Spleen (tissue), 11 donors: ENCODE measurements around the gene KRT8. TPM values are rescaled to one million over a fixed set of nuclear protein-coding genes. Genes with fewer than 3 reads are reported as not detected.

ENCODE experiments used
- DNase-seq: peaks from one replicate; pipeline ENCODE4 v3.0.0-alpha.2; 2020
- H3K27ac ChIP-seq, 8 donors: fragments of 200-600 bp; sonication (generic) in 7 of 8; 1 replicate in 4 of 8; 2 replicates in 4 of 8; pipeline versions ENCODE4 v1.5.0 to v1.8.0; 2016 to 2021; ENCODE audit warnings: inconsistent platforms in 4 of 8, mild to moderate bottlenecking in 4 of 8, moderate library complexity in 1 of 8
- H3K27me3 ChIP-seq, 7 donors: fragments of 200-600 bp; sonication (generic) in 6 of 7; replicated peaks in 1 of 7; 1 replicate in 4 of 7; 2 replicates in 3 of 7; pipeline versions ENCODE4 v1.5.0 to v1.8.0; 2016 to 2021; ENCODE audit warnings: inconsistent platforms in 3 of 7, mild to moderate bottlenecking in 1 of 7
- H3K36me3 ChIP-seq, 6 donors: fragments of 200-600 bp; sonication (generic) in 5 of 6; 1 replicate in 4 of 6; 2 replicates in 2 of 6; pipeline versions ENCODE4 v1.5.0 to v1.8.0; 2016 to 2021; ENCODE audit warnings: inconsistent platforms in 2 of 6
- H3K4me1 ChIP-seq, 6 donors: fragments of 200-600 bp; sonication (generic) in 5 of 6; 1 replicate in 3 of 6; 2 replicates in 3 of 6; pipeline versions ENCODE4 v1.5.0 to v1.8.0; 2016 to 2021; ENCODE audit warnings: inconsistent platforms in 3 of 6
- H3K4me3 ChIP-seq, 8 donors: fragments of 200-600 bp; sonication (generic) in 7 of 8; 1 replicate in 4 of 8; 2 replicates in 4 of 8; pipeline versions ENCODE4 v1.5.0 to v1.8.0; 2016 to 2021; ENCODE audit warnings: inconsistent platforms in 4 of 8, mild to moderate bottlenecking in 4 of 8, moderate library complexity in 2 of 8
- H3K9me3 ChIP-seq, 8 donors: fragments of 200-600 bp; sonication (generic) in 7 of 8; 1 replicate in 4 of 8; 2 replicates in 4 of 8; pipeline versions ENCODE4 v1.5.0 to v1.8.0; 2016 to 2021; ENCODE audit warnings: inconsistent platforms in 4 of 8
- POLR2A ChIP-seq, 3 donors: fragments of 450-650 bp; IDR thresholded peaks; one replicate each; pipeline ENCODE4 v1.5.1; 2017; ENCODE audit warnings: antibody characterized with exemption in 3 of 3, mild to moderate bottlenecking in 1 of 3
- POLR2AphosphoS5 ChIP-seq, 3 donors: sonication (generic); formaldehyde crosslinking; IDR thresholded peaks; one replicate each; pipeline ENCODE4 v1.5.1; 2017; ENCODE audit warnings: antibody characterized with exemption in 3 of 3
- WGBS, 5 donors: extraction: QIAGEN DNeasy Blood & Tissue Kit in 3 of 5; methylation state at CpG; one replicate each; pipeline versions ENCODE4 v1.1.5 to v1.1.7; 2013 to 2018; 5-methylcytosine and 5-hydroxymethylcytosine counted together
- intact Hi-C: fragments of 100-400 bp; cut with DNase I; formaldehyde crosslinking; loops from one replicate; pipeline ENCODE4 v1.15.0; 2023; ENCODE audit warnings: low total_unique reads
- polyA plus RNA-seq, 3 donors: library from polyadenylated mRNA; stranded (reverse); fragments of 200-250 nt; gene quantifications; one replicate each; pipeline ENCODE4 v1.2.1, GENCODE V29; 2013
- total RNA-seq, 7 donors: library from RNA; depleted of rRNA in 3 of 7; stranded (reverse); fragments of >200 nt in 3 of 7; fragmentation: NEBNext Ultra II Directional in 4 of 7; extraction: Animal tissue kit (Norgen Biotek cat#: 25700) in 4 of 7; gene quantifications; one replicate each; pipeline versions ENCODE4 v1.1.0 to v1.2.1, GENCODE V29; 2016 to 2021
- TF ChIP-seq, protein P1 (sequence below), 11 experiments: fragments of 200-600 bp in 7 of 11; fragments of 450-650 bp in 4 of 11; sonication (generic) in 4 of 11; IDR thresholded peaks in 8 of 11; conservative IDR thresholded peaks in 3 of 11; 1 replicate in 7 of 11; 2 replicates in 4 of 11; pipeline versions ENCODE4 v1.4.0 to v1.8.0; 2016 to 2021; ENCODE audit warnings: antibody characterized with exemption in 11 of 11, inconsistent platforms in 4 of 11, mild to moderate bottlenecking in 1 of 11
- donor health status: healthy with polysubstance abuse.
- donor health status: DM: no; HTN: no; CAD: no; lungs with moderate emphysema.
- donor health status: DM: no; HTN: no; CAD: no.
- donor health status: Bipolar disorder and iron deficiency.
- donor health status: healthy.
- donor health status: DM: no; HTN: no; CAD: no.
- donor health status: DM: yes; HTN: yes; CAD: no.

KRT8 gene
- total and polyA plus RNA-seq, 10 donors = 10.0 to 23.1 (median 18.9) TPM

DNA sequence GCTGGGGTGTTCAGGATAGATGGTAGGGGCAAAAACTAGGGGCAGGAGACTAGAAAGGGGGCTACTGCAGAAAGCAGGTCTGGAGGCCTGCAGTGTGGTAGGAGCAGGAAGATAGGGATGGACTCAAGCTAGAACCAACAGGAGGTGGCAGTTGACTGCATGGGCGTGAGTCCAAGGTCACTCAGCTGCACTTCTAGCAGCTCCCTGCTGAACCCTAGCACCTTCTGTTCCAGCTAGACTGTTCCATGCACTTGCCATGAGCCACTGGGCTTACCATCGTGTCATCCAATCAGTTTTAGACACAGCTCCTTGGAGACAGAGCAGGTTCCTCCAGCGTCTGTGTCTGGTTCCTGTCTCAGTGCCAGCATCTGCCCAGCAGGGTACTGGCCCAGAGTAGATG lies 11.3 kb upstream of the KRT8 start:
- TF ChIP-seq, protein P1, sequence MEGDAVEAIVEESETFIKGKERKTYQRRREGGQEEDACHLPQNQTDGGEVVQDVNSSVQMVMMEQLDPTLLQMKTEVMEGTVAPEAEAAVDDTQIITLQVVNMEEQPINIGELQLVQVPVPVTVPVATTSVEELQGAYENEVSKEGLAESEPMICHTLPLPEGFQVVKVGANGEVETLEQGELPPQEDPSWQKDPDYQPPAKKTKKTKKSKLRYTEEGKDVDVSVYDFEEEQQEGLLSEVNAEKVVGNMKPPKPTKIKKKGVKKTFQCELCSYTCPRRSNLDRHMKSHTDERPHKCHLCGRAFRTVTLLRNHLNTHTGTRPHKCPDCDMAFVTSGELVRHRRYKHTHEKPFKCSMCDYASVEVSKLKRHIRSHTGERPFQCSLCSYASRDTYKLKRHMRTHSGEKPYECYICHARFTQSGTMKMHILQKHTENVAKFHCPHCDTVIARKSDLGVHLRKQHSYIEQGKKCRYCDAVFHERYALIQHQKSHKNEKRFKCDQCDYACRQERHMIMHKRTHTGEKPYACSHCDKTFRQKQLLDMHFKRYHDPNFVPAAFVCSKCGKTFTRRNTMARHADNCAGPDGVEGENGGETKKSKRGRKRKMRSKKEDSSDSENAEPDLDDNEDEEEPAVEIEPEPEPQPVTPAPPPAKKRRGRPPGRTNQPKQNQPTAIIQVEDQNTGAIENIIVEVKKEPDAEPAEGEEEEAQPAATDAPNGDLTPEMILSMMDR (IDR thresholded peaks at IDR 0.05 in 8 of 11, conservative IDR thresholded peaks at IDR 0.05 in 3 of 11) = no peak
- no peak for TF ChIP-seq POLR2AphosphoS5 (IDR thresholded peaks at IDR 0.05)
- TF ChIP-seq POLR2A (IDR thresholded peaks at IDR 0.05) = no peak
- no peaks in the 10 kb centered on the region for H3K27me3 ChIP-seq
- no peaks in the 10 kb centered on the region for H3K9me3 ChIP-seq
- H3K4me3 ChIP-seq = no peak overlapping the region
- H3K36me3 ChIP-seq = no peaks in the 10 kb centered on the region
- intact Hi-C loops = no loop called here
- peaks cover 0 to under 1% (median 0%) of the 10 kb centered on the region in 6 donors for H3K4me1 ChIP-seq
- no peak for DNase-seq
- H3K27ac ChIP-seq = no peak overlapping the region
- 74 to 84% (median 81%) methylated on average over 3 of the region's 3 CpGs for WGBS, 5 donors

DNA sequence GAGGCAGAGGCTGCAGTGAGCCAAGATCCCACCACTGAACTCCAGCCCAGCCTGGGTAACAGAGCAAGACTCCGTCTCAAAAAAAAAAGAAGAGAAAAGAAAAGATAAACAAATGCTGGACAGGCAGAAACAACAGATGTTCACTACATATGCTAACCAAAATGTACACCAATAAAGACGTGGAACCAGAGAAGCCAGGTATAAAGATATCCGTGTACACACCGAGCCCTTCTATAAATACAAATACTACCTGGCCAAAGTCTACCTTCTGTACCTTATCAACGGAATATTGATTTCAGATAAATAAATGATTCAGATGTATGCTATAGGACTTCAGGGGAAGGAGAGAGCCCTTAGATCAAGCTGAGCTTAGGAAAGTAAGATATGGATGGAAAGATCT lies 10.8 kb upstream of the KRT8 start:
- WGBS, 5 donors = 88 to 94% (median 90%) methylated on average over 5 of the region's 5 CpGs
- TF ChIP-seq POLR2A (IDR thresholded peaks at IDR 0.05) = no peak
- TF ChIP-seq POLR2AphosphoS5 (IDR thresholded peaks at IDR 0.05) = no peak
- TF ChIP-seq, protein P1 (IDR thresholded peaks at IDR 0.05 in 8 of 11, conservative IDR thresholded peaks at IDR 0.05 in 3 of 11) = no peak
- Histone ChIP-seq H3K9me3 (no peaks in the 10 kb centered on the region), H3K4me1 (peaks cover 0 to 7% (median 0%) of the 10 kb centered on the region in 6 donors), H3K27me3 (no peaks in the 10 kb centered on the region), H3K4me3 (no peak overlapping the region), H3K36me3 (no peaks in the 10 kb centered on the region), H3K27ac (no peak overlapping the region)
- DNase-seq = no peak
- intact Hi-C loops = no loop called here

- Histone ChIP-seq H3K27me3 (no peaks in the 10 kb centered on the region), H3K4me3 (no peak overlapping the region), H3K9me3 (no peaks in the 10 kb centered on the region), H3K27ac (no peak overlapping the region), H3K4me1 (peaks cover 0 to 7% (median 0%) of the 10 kb centered on the region in 6 donors), H3K36me3 (no peaks in the 10 kb centered on the region)
- WGBS, 5 donors = 81 to 85% (median 82%) methylated on average over 7 of the region's 7 CpGs
- no peak for TF ChIP-seq POLR2A (IDR thresholded peaks at IDR 0.05)
- TF ChIP-seq, protein P1 (IDR thresholded peaks at IDR 0.05 in 8 of 11, conservative IDR thresholded peaks at IDR 0.05 in 3 of 11) = no peak
- TF ChIP-seq POLR2AphosphoS5 (IDR thresholded peaks at IDR 0.05) = no peak
- intact Hi-C loops = no loop called here
- DNase-seq = no peak
Measured at GRCh38 chr12:52914576-52915121, 9.8 kb upstream of the KRT8 start.

- 87 to 96% (median 93%) methylated on average over 9 of the region's 9 CpGs for WGBS, 5 donors
- intact Hi-C loops = no loop called here
Measured at GRCh38 chr12:52913431-52913821, 8.6 kb upstream of the KRT8 start.

More at GRCh38 chr12:52913431-52913821, 8.6 kb upstream of the KRT8 start:
- Histone ChIP-seq H3K9me3 (no peaks in the 10 kb centered on the region), H3K4me1 (peaks cover 0 to 7% (median under 1%) of the 10 kb centered on the region in 6 donors), H3K27me3 (no peaks in the 10 kb centered on the region), H3K27ac (no peak overlapping the region), H3K4me3 (no peak overlapping the region), H3K36me3 (no peaks in the 10 kb centered on the region)
- TF ChIP-seq, protein P1 (IDR thresholded peaks at IDR 0.05 in 8 of 11, conservative IDR thresholded peaks at IDR 0.05 in 3 of 11) = no peak
- TF ChIP-seq POLR2AphosphoS5 (IDR thresholded peaks at IDR 0.05) (no peak), POLR2A (IDR thresholded peaks at IDR 0.05) (no peak)
- DNase-seq = no peak
